Measurements from ENCODE around the gene SHOC2.
A peak's percentile ranks its signal among the peaks of the same experiment; 100 is the strongest.

SHOC2 gene

GRCh38 chr10:110985497-110986275 lies 66.3 kb downstream of the SHOC2 start:
- no peak for ATAC-seq

GRCh38 chr10:110989016-110989415 lies 69.6 kb downstream of the SHOC2 start:
- ATAC-seq = no peak

GRCh38 chr10:110992006-110992800 lies 72.8 kb downstream of the SHOC2 start:
- ATAC-seq = no peak

GRCh38 chr10:110993024-110993693 lies 73.8 kb downstream of the SHOC2 start:
- peak; percentile 98 to 99 for ATAC-seq

- ATAC-seq = no peak
Observed at GRCh38 chr10:110994406-110995086, 75.1 kb downstream of the SHOC2 start.

GRCh38 chr10:110995301-110995700 lies 75.9 kb downstream of the SHOC2 start:
- no peak for ATAC-seq

- no peak for ATAC-seq
Observed at GRCh38 chr10:110996256-110996655, 76.9 kb downstream of the SHOC2 start.

- peak; percentile 45 to 58 for ATAC-seq
Observed at GRCh38 chr10:111004016-111004415, 84.6 kb downstream of the SHOC2 start.

GRCh38 chr10:111007486-111007885 lies 88.1 kb downstream of the SHOC2 start:
- no peak for ATAC-seq

GRCh38 chr10:111015181-111015580 lies 95.8 kb downstream of the SHOC2 start:
- ATAC-seq = no peak

GRCh38 chr10:111017098-111017497 lies 97.7 kb downstream of the SHOC2 start:
- no peak for ATAC-seq

- ATAC-seq = no peak
Observed at GRCh38 chr10:111018021-111018420, 98.6 kb downstream of the SHOC2 start.

- ATAC-seq = no peak
Observed at GRCh38 chr10:111023060-111023459, 103.7 kb downstream of the SHOC2 start.

GRCh38 chr10:111030042-111030750 lies 110.8 kb downstream of the SHOC2 start:
- ATAC-seq = peak; percentile 48 to 71

- ATAC-seq = no peak
Observed at GRCh38 chr10:111034598-111035310, 115.3 kb downstream of the SHOC2 start.

GRCh38 chr10:111035542-111035941 lies 116.1 kb downstream of the SHOC2 start:
- ATAC-seq = no peak

- no peak for ATAC-seq
Observed at GRCh38 chr10:111037858-111038257, 118.5 kb downstream of the SHOC2 start.

- ATAC-seq = no peak
Observed at GRCh38 chr10:111039522-111039921, 120.1 kb downstream of the SHOC2 start.

GRCh38 chr10:111057006-111057405 lies 137.6 kb downstream of the SHOC2 start:
- ATAC-seq = no peak

Data from activated CD4-positive, CD25-positive, alpha-beta regulatory T cell treated with anti-CD3 and anti-CD28 coated beads, Interleukin-2, amount 50 U/mL, for 24 hours (primary cell).